A673 (cell line): ENCODE results near the gene ZDHHC22.

Experiments used
- CTCF ChIP-seq: fragments of 300-800, 200-600 bp; sonication (generic); conservative IDR thresholded peaks from 2 replicates; pipeline ENCODE4 v1.5.1; 2017; ENCODE audit warnings: low read depth, mild to moderate bottlenecking, antibody characterized with exemption, low read length, moderate library complexity, mixed read lengths
- EZH2 ChIP-seq: fragments of 200-600 bp; sonication (generic); IDR thresholded peaks from 2 replicates; pipeline ENCODE4 v1.6.1; 2017; ENCODE audit warnings: borderline replicate concordance, low read depth, mild to moderate bottlenecking, mixed read lengths, antibody characterized with exemption, low read length; ENCODE audit not compliant: poor library complexity, severe bottlenecking

GRCh38 chr14:77139540-77140358, 1.8 kb downstream of the ZDHHC22 start:
- TF ChIP-seq EZH2, result no peak
- TF ChIP-seq CTCF, result peak; percentile 80
